ENCODE measurements around the gene IQCH. TPM values are rescaled to one million over a fixed set of nuclear protein-coding genes. Genes with fewer than 3 reads are reported as not detected.

IQCH gene
- polyA plus RNA-seq, 1 of the 3 experiments (the other 2 are of a cell fraction), result 0.81 TPM

- no peak for DNase-seq
- Histone ChIP-seq H3K9me3 (no peaks in the 10 kb centered on the region), H3K4me2 (no peak overlapping the region), H3K27ac (ENCODE audit: low read depth in 2 of 2, low read length in 1 of 2) (no peak overlapping the region), H3K79me2 (ENCODE audit: insufficient read depth) (no peaks in the 10 kb centered on the region), H3K27me3 (ENCODE audit: insufficient read depth) (no peaks in the 10 kb centered on the region), H3F3A (replicated peaks; ENCODE audit: insufficient read depth) (no peaks in the 10 kb centered on the region), H3K4me1 (ENCODE audit: control insufficient read depth in 1 of 2, insufficient read depth in 2 of 2, low read depth in 1 of 2, low read length in 1 of 2) (no peaks in the 10 kb centered on the region), H2AFZ (ENCODE audit: low read depth) (no peak overlapping the region), H3K4me3 (ENCODE audit: low read depth in 2 of 2, low read length in 1 of 2) (no peak overlapping the region), H3K9me2 (no peaks in the 10 kb centered on the region), H4K20me1 (ENCODE audit: insufficient read depth) (no peaks in the 10 kb centered on the region), H3K9ac (no peak overlapping the region), H3K36me3 (replicated peaks in 1 of 2; ENCODE audit: control insufficient read depth in 1 of 2, insufficient read depth in 2 of 2, low read length in 1 of 2) (no peaks in the 10 kb centered on the region)
- POLR2A ChIA-PET, result no interaction called here
- WGBS (ENCODE audit: low lambda C conversion rate), result 92% methylated on average over 6 of the region's 6 CpGs
- TF ChIP-seq JUND (IDR thresholded peaks at IDR 0.05) (no peak), MEF2A (IDR thresholded peaks at IDR 0.05; ENCODE audit: borderline replicate concordance, low read depth) (no peak), RFX5 (IDR thresholded peaks at IDR 0.05; ENCODE audit: low read length) (no peak), GABPA (IDR thresholded peaks at IDR 0.05; ENCODE audit: low read depth) (no peak), EZH2phosphoT487 (IDR thresholded peaks at IDR 0.05; ENCODE audit: borderline replicate concordance, low read depth) (no peak), RAD21 (IDR thresholded peaks at IDR 0.05; ENCODE audit: low read length) (no peak), FOXM1 (IDR thresholded peaks at IDR 0.05; ENCODE audit: low read depth) (no peak), RXRA (IDR thresholded peaks at IDR 0.05; ENCODE audit: borderline replicate concordance, low read depth) (no peak), TAF1 (IDR thresholded peaks at IDR 0.05; ENCODE audit: borderline replicate concordance, low read depth, low read length) (no peak), ZBTB33 (IDR thresholded peaks at IDR 0.05; ENCODE audit: borderline replicate concordance, low read depth) (no peak), NRF1 (IDR thresholded peaks at IDR 0.05; ENCODE audit: low read depth, low read length) (no peak), TEAD4 (IDR thresholded peaks at IDR 0.05; ENCODE audit: borderline replicate concordance, insufficient read depth) (no peak)
- CTCF ChIA-PET, result interaction anchor here (1.5 kb wide), 1 partner anchor 12 kb away, joined by 8 read pairs; no protein-coding TSS in a partner anchor
Observed at GRCh38 chr15:67421105-67421504, 166.5 kb downstream of the IQCH start.

GRCh38 chr15:67422296-67422695, 167.7 kb downstream of the IQCH start:
- Histone ChIP-seq H3K36me3 (replicated peaks in 1 of 2; ENCODE audit: control insufficient read depth in 1 of 2, insufficient read depth in 2 of 2, low read length in 1 of 2) (no peaks in the 10 kb centered on the region), H3K27ac (ENCODE audit: low read depth in 2 of 2, low read length in 1 of 2) (no peak overlapping the region), H3K4me3 (ENCODE audit: low read depth in 2 of 2, low read length in 1 of 2) (no peak overlapping the region), H3K4me2 (no peak overlapping the region), H2AFZ (ENCODE audit: low read depth) (no peak overlapping the region), H3K27me3 (ENCODE audit: insufficient read depth) (no peaks in the 10 kb centered on the region), H3K4me1 (ENCODE audit: control insufficient read depth in 1 of 2, insufficient read depth in 2 of 2, low read depth in 1 of 2, low read length in 1 of 2) (no peaks in the 10 kb centered on the region), H3K9ac (no peak overlapping the region), H3K9me2 (no peaks in the 10 kb centered on the region), H3K9me3 (no peaks in the 10 kb centered on the region), H4K20me1 (ENCODE audit: insufficient read depth) (no peaks in the 10 kb centered on the region), H3K79me2 (ENCODE audit: insufficient read depth) (no peaks in the 10 kb centered on the region), H3F3A (replicated peaks; ENCODE audit: insufficient read depth) (no peaks in the 10 kb centered on the region)
- CTCF ChIA-PET, result interaction anchor here (1.3 to 1.5 kb wide), 2 partner anchors 35 to 182 kb away, joined by 4 to 5 read pairs; no protein-coding TSS in a partner anchor
- DNase-seq, result no peak
- 57% methylated on average over 1 of the region's 1 CpG for WGBS (ENCODE audit: low lambda C conversion rate)
- POLR2A ChIA-PET, result no interaction called here
- TF ChIP-seq TEAD4 (IDR thresholded peaks at IDR 0.05; ENCODE audit: borderline replicate concordance, insufficient read depth), result no peak
- TF ChIP-seq POLR2AphosphoS5 (IDR thresholded peaks at IDR 0.05; ENCODE audit: low read depth, low read length), result no peak
- TF ChIP-seq FOXJ3 (CRISPR knock-in tag; IDR thresholded peaks at IDR 0.05), result no peak
- TF ChIP-seq EP300 (IDR thresholded peaks at IDR 0.05; ENCODE audit: borderline replicate concordance in 1 of 2, low read depth in 1 of 2, low read length in 1 of 2), result no peak
- peak; percentile 23; the same call in 1 of the 2 replicates for TF ChIP-seq RAD21 (IDR thresholded peaks at IDR 0.05; ENCODE audit: low read length)
